Mammary epithelial cell (primary cell): ENCODE measurements around the gene TNFRSF6B.

Source experiments
- CTCF ChIP-seq, 2 donors: IDR thresholded peaks in 1 of 2; conservative IDR thresholded peaks in 1 of 2; 2 replicates each; pipeline ENCODE4 v1.5.1; 2011 to 2012; ENCODE audit warnings: inconsistent platforms in 2 of 2, low read length in 2 of 2, mild to moderate bottlenecking in 2 of 2, control low read depth in 1 of 2, low read depth in 1 of 2; ENCODE audit not compliant: insufficient read depth in 1 of 2; ENCODE audit errors: extremely low read depth in 1 of 2
- EZH2 ChIP-seq: IDR thresholded peaks from 2 replicates; pipeline ENCODE4 v1.6.1; 2012; ENCODE audit warnings: low read length, inconsistent platforms, borderline replicate concordance

- TF ChIP-seq CTCF (conservative IDR thresholded peaks at IDR 0.05 in 1 of 2, IDR thresholded peaks at IDR 0.05 in 1 of 2; ENCODE audit: extremely low read depth in 1 of 2, insufficient read depth in 1 of 2, low read depth in 1 of 2, low read length in 2 of 2) (no peak), EZH2 (no peak)
Measured at GRCh38 chr20:63705232-63706026, 9.0 kb downstream of the TNFRSF6B start.
